HTERT RPE-1 (cell line): ENCODE measurements around the gene MCOLN2.
"Not testable (repeated sequence)": the region's sequence is repeated elsewhere in the genome, so short reads cannot be mapped to it uniquely, and the experiment has no call there.

ENCODE experiments used
- in situ Hi-C: fragments of 300-500 bp; cut with MboI; formaldehyde crosslinking; loops from 4 replicates; pipeline ENCODE4 v1.14.3; 2020; ENCODE audit warnings: low sequenced_read_pairs

MCOLN2 gene

GRCh38 chr1:84944767-84945486 lies 52.0 kb downstream of the MCOLN2 start:
- in situ Hi-C loops: no loop called here

- in situ Hi-C loops: no loop called here
Measured at GRCh38 chr1:84941843-84942242, 55.1 kb downstream of the MCOLN2 start.

- in situ Hi-C loops: no loop called here
Measured at GRCh38 chr1:84940481-84940880, 56.4 kb downstream of the MCOLN2 start.

- in situ Hi-C loops: no loop called here
Measured at GRCh38 chr1:84939761-84940160, 57.2 kb downstream of the MCOLN2 start.

GRCh38 chr1:84939151-84939550 lies 57.8 kb downstream of the MCOLN2 start:
- in situ Hi-C loops: no loop called here

- in situ Hi-C loops: no loop called here
Measured at GRCh38 chr1:84936116-84936810, 60.6 kb downstream of the MCOLN2 start.

GRCh38 chr1:84933011-84933611 lies 63.8 kb downstream of the MCOLN2 start:
- in situ Hi-C loops: no loop called here

- in situ Hi-C loops: no loop called here
Measured at GRCh38 chr1:84930831-84931230, 66.1 kb downstream of the MCOLN2 start.

- in situ Hi-C loops: no loop called here
Measured at GRCh38 chr1:84930329-84930728, 66.6 kb downstream of the MCOLN2 start.

GRCh38 chr1:84929581-84929980 lies 67.3 kb downstream of the MCOLN2 start:
- in situ Hi-C loops: no loop called here

GRCh38 chr1:84928979-84929378 lies 67.9 kb downstream of the MCOLN2 start:
- in situ Hi-C loops: no loop called here

- in situ Hi-C loops: no loop called here
Measured at GRCh38 chr1:84923317-84923716, 73.6 kb downstream of the MCOLN2 start.

GRCh38 chr1:84920159-84920558 lies 76.8 kb downstream of the MCOLN2 start:
- in situ Hi-C loops: no loop called here

- in situ Hi-C loops: no loop called here
Measured at GRCh38 chr1:84919461-84919970, 77.4 kb downstream of the MCOLN2 start.

- in situ Hi-C loops: no loop called here
Measured at GRCh38 chr1:84918726-84919336, 78.1 kb downstream of the MCOLN2 start.

- in situ Hi-C loops: no loop called here
Measured at GRCh38 chr1:84916897-84917296, 80.0 kb downstream of the MCOLN2 start.

- in situ Hi-C loops: no loop called here
Measured at GRCh38 chr1:84913555-84913892, 83.4 kb downstream of the MCOLN2 start.

GRCh38 chr1:84912726-84913554 lies 84.0 kb downstream of the MCOLN2 start:
- in situ Hi-C loops: no loop called here

- in situ Hi-C loops: not testable (repeated sequence)
Measured at GRCh38 chr1:84908746-84909464, 88.0 kb downstream of the MCOLN2 start.
